ENCODE measurements around the gene BCAM.

BCAM gene

GRCh38 chr19:44772959-44773358 is 35.9 kb upstream of the BCAM start:
- ATAC-seq (ENCODE audit: insufficient read depth, low read depth) (no peak), DNase-seq (no peak)
- H3K4me1 ChIP-seq (ENCODE audit: insufficient read depth, low read length) = no peaks in the 10 kb centered on the region; the same call in 1 of the 2 replicates
- no peaks in the 10 kb centered on the region for H3K79me2 ChIP-seq (ENCODE audit: insufficient read depth, low read length)
- H3K4me2 ChIP-seq (ENCODE audit: insufficient read depth, low read length) = no peak overlapping the region
- no peaks in the 10 kb centered on the region for H3K9me3 ChIP-seq (ENCODE audit: insufficient read depth, low read length, severe bottlenecking)
- no peak overlapping the region for H3K9ac ChIP-seq (ENCODE audit: low read depth, low read length)
- no peak overlapping the region for H3K27ac ChIP-seq (ENCODE audit: low read length)
- H3K4me3 ChIP-seq (ENCODE audit: low read depth in 1 of 2, low read length in 2 of 2) = no peak overlapping the region
- H3K36me3 ChIP-seq (ENCODE audit: insufficient read depth, low read length) = no peaks in the 10 kb centered on the region
- H3K27me3 ChIP-seq (ENCODE audit: insufficient read depth, low read length, poor library complexity) = no peaks in the 10 kb centered on the region
- TF ChIP-seq CTCF (IDR thresholded peaks at IDR 0.05; ENCODE audit: borderline replicate concordance, extremely low read depth, low read length, poor library complexity, severe bottlenecking) (no peak), EZH2 (IDR thresholded peaks at IDR 0.05; ENCODE audit: borderline replicate concordance, low read depth, low read length, severe bottlenecking) (no peak)
- H4K20me1 ChIP-seq (ENCODE audit: insufficient read depth, low read length) = no peaks in the 10 kb centered on the region
- no peak overlapping the region for H2AFZ ChIP-seq (ENCODE audit: low read depth, low read length)

GRCh38 chr19:44775676-44776240 is 33.1 kb upstream of the BCAM start:
- Histone ChIP-seq H3K4me2 (ENCODE audit: insufficient read depth, low read length) (no peak overlapping the region), H3K27ac (ENCODE audit: low read length) (no peak overlapping the region), H3K4me3 (ENCODE audit: low read depth in 1 of 2, low read length in 2 of 2) (no peak overlapping the region), H3K9me3 (ENCODE audit: insufficient read depth, low read length, severe bottlenecking) (no peaks in the 10 kb centered on the region), H3K36me3 (ENCODE audit: insufficient read depth, low read length) (no peaks in the 10 kb centered on the region), H3K27me3 (ENCODE audit: insufficient read depth, low read length, poor library complexity) (no peaks in the 10 kb centered on the region), H3K4me1 (ENCODE audit: insufficient read depth, low read length) (no peaks in the 10 kb centered on the region; the same call in 1 of the 2 replicates), H2AFZ (ENCODE audit: low read depth, low read length) (no peak overlapping the region), H4K20me1 (ENCODE audit: insufficient read depth, low read length) (no peaks in the 10 kb centered on the region), H3K79me2 (ENCODE audit: insufficient read depth, low read length) (no peaks in the 10 kb centered on the region), H3K9ac (ENCODE audit: low read depth, low read length) (no peak overlapping the region)
- DNase-seq (no peak), ATAC-seq (ENCODE audit: insufficient read depth, low read depth) (no peak)
- TF ChIP-seq EZH2 (IDR thresholded peaks at IDR 0.05; ENCODE audit: borderline replicate concordance, low read depth, low read length, severe bottlenecking) (no peak), CTCF (IDR thresholded peaks at IDR 0.05; ENCODE audit: borderline replicate concordance, extremely low read depth, low read length, poor library complexity, severe bottlenecking) (no peak)

- Histone ChIP-seq H2AFZ (ENCODE audit: low read depth, low read length) (no peak overlapping the region), H3K27ac (ENCODE audit: low read length) (no peak overlapping the region), H3K9ac (ENCODE audit: low read depth, low read length) (no peak overlapping the region), H3K79me2 (ENCODE audit: insufficient read depth, low read length) (no peaks in the 10 kb centered on the region), H3K36me3 (ENCODE audit: insufficient read depth, low read length) (no peaks in the 10 kb centered on the region), H3K27me3 (ENCODE audit: insufficient read depth, low read length, poor library complexity) (no peaks in the 10 kb centered on the region), H3K4me2 (ENCODE audit: insufficient read depth, low read length) (no peak overlapping the region), H4K20me1 (ENCODE audit: insufficient read depth, low read length) (no peaks in the 10 kb centered on the region), H3K4me1 (ENCODE audit: insufficient read depth, low read length) (no peaks in the 10 kb centered on the region), H3K9me3 (ENCODE audit: insufficient read depth, low read length, severe bottlenecking) (no peaks in the 10 kb centered on the region), H3K4me3 (ENCODE audit: low read depth in 1 of 2, low read length in 2 of 2) (no peak overlapping the region)
- TF ChIP-seq CTCF (IDR thresholded peaks at IDR 0.05; ENCODE audit: borderline replicate concordance, extremely low read depth, low read length, poor library complexity, severe bottlenecking) = no peak
- TF ChIP-seq EZH2 (IDR thresholded peaks at IDR 0.05; ENCODE audit: borderline replicate concordance, low read depth, low read length, severe bottlenecking) = no peak
- DNase-seq = no peak
- no peak for ATAC-seq (ENCODE audit: insufficient read depth, low read depth)
Observed at GRCh38 chr19:44776402-44777096, 32.4 kb upstream of the BCAM start.
